Gastrocnemius medialis (tissue), 4 donors: ENCODE results near the gene PDZRN3.

Experiments
- CTCF ChIP-seq, 5 experiments: fragments of 450-650 bp in 3 of 5; fragments of 200-600 bp in 2 of 5; sonication (generic) in 2 of 5; IDR thresholded peaks in 4 of 5; conservative IDR thresholded peaks in 1 of 5; 1 replicate in 4 of 5; 2 replicates in 1 of 5; pipeline ENCODE4 v1.5.1; 2016 to 2019; ENCODE audit warnings: antibody characterized with exemption in 5 of 5, mild to moderate bottlenecking in 3 of 5, moderate library complexity in 3 of 5
- POLR2A ChIP-seq, 2 donors: fragments of 450-650 bp; IDR thresholded peaks; one replicate each; pipeline ENCODE4 v1.6.1; 2017; ENCODE audit warnings: antibody characterized with exemption in 2 of 2, mild to moderate bottlenecking in 2 of 2, moderate library complexity in 2 of 2

GRCh38 chr3:73480187-73480672 lies 144.5 kb downstream of the PDZRN3 start:
- TF ChIP-seq CTCF (IDR thresholded peaks at IDR 0.05 in 4 of 5, conservative IDR thresholded peaks at IDR 0.05 in 1 of 5), result no peak
- no peak for TF ChIP-seq POLR2A (IDR thresholded peaks at IDR 0.05)
